ENCODE data around the gene TTC1.

TTC1 gene

DNA sequence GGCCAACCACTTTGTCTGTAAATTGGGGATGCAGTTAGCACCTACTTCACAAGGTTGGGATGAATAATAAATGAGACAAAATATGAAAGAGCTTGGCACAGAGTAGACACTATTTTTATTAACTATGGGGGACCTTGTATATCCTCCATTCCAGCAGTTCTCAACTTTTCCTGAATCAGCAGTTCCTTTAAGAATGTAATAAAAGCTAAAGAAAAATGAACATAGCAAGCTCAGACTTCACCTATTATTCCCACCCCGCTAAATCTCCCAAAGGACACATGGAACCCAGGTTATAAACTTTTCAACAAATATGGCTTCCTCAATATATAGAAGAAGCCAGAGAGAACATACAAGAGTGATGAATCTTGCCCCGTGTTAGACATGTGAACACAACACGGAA lies 32.0 kb upstream of the TTC1 start:
- TF ChIP-seq, protein P1, sequence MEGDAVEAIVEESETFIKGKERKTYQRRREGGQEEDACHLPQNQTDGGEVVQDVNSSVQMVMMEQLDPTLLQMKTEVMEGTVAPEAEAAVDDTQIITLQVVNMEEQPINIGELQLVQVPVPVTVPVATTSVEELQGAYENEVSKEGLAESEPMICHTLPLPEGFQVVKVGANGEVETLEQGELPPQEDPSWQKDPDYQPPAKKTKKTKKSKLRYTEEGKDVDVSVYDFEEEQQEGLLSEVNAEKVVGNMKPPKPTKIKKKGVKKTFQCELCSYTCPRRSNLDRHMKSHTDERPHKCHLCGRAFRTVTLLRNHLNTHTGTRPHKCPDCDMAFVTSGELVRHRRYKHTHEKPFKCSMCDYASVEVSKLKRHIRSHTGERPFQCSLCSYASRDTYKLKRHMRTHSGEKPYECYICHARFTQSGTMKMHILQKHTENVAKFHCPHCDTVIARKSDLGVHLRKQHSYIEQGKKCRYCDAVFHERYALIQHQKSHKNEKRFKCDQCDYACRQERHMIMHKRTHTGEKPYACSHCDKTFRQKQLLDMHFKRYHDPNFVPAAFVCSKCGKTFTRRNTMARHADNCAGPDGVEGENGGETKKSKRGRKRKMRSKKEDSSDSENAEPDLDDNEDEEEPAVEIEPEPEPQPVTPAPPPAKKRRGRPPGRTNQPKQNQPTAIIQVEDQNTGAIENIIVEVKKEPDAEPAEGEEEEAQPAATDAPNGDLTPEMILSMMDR (IDR thresholded peaks at IDR 0.05; ENCODE audit: extremely low read depth, insufficient read depth, missing control alignments): no peak
- DNase-seq (ENCODE audit: low spot score): no peak
- in situ Hi-C loops (cut with MboI; ENCODE audit: low pct_unique_long_range_greater_than_20kb, low sequenced_read_pairs, unreplicated experiment): loop anchor here (10.0 to 25.0 kb wide), 2 partner anchors 532 to 815 kb away; no protein-coding TSS in a partner anchor

DNA sequence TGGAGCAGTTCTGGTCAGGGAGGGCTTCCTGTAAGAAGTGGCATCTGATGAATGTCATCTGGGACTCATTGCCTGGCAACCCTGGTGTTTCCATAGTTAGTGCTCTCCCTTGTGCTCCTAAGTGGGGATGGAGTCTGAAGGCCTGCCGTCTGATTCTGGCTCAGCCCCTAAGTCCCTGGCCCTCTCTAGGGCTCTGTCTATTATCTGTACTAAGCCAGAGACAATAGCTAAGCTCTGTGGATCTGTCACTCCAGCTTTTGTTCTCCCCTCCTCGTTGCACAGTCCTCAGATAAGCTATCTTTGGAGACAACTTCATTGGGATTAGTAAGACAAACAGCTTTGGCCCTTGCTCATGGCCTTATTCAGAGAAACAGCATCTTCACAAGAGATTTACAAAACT lies 30.6 kb upstream of the TTC1 start:
- TF ChIP-seq, protein P1 (IDR thresholded peaks at IDR 0.05; ENCODE audit: extremely low read depth, insufficient read depth, missing control alignments): no peak
- in situ Hi-C loops (cut with MboI; ENCODE audit: low pct_unique_long_range_greater_than_20kb, low sequenced_read_pairs, unreplicated experiment): loop anchor here (10.0 to 25.0 kb wide), 2 partner anchors 534 to 816 kb away; no protein-coding TSS in a partner anchor
- DNase-seq (ENCODE audit: low spot score): no peak

DNA sequence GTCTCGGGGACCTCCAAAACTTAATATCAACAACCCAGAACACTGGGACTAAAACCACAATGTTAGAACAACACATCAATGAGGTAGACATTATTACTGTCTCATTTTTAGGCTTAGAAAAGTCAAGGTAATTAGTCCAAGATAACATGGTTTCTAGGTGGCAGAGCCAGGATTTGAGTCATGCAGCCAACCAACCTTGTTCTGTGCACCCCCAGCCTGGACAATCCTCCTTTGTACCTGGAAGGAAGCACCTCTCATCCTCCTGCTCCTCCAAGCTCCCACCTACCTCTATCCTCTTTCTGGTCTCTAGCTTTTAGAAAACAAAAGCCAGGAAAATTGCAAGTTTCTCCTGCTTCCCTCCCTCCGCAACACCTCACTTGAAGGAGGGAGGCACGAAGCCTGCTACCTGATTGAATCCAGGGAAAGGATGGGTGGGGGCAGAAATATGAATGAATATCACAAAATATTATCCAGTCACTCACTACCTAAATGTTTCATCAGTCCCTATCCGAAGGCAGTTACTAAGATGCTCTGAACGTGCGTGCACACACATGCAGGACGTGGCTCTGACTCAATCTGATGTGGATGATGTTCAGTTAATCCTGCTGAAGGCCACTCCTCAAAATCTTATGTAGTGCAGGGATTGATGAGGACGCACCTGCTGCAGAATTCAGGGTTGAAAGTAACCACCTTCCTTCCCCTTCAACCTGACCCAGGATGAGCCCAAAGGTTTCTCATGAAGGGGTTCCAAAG lies 26.3 kb upstream of the TTC1 start:
- in situ Hi-C loops (cut with MboI; ENCODE audit: low pct_unique_long_range_greater_than_20kb, low sequenced_read_pairs, unreplicated experiment): loop anchor here (25.0 kb wide), 1 partner anchor 820 kb away; no protein-coding TSS in a partner anchor
- DNase-seq (ENCODE audit: low spot score): no peak
- TF ChIP-seq, protein P1 (IDR thresholded peaks at IDR 0.05; ENCODE audit: extremely low read depth, insufficient read depth, missing control alignments): no peak

DNA sequence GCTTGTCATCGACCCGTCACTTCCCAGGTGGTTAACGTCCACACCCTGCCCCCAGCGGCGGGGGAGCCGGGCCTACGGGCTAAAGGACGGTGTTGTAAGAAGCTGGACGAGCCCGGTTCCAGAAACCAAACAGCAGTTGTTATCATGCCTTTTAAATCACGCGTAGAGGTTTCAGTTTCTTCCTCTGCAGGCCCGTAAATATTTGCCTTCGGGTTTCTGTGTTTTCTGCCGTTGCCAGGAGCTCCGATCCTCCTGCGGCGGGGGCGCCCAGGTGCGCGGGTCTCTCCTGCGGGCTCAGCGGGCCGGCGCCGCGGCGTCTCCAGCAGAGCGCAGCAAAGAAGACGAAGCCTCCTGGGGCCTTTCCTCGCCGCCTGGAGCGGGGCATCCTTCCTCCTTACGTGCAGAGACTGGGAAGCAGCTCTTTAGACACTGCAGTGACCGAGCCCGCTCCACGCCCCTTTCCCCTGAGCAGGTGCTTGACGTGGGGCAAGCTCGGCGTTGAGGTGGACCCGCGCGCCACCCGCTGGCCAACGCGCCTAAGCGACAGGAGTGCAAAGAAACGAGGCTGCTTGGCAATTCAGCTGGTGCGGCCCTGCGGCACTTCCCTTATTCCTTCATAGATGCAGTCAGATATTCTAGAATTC lies 21.8 kb upstream of the TTC1 start:
- in situ Hi-C loops (cut with MboI; ENCODE audit: low pct_unique_long_range_greater_than_20kb, low sequenced_read_pairs, unreplicated experiment): loop anchor here (25.0 kb wide), 1 partner anchor 825 kb away; no protein-coding TSS in a partner anchor
- DNase-seq (ENCODE audit: low spot score): peak; percentile 88
- TF ChIP-seq, protein P1 (IDR thresholded peaks at IDR 0.05; ENCODE audit: extremely low read depth, insufficient read depth, missing control alignments): peak; percentile 91

DNA sequence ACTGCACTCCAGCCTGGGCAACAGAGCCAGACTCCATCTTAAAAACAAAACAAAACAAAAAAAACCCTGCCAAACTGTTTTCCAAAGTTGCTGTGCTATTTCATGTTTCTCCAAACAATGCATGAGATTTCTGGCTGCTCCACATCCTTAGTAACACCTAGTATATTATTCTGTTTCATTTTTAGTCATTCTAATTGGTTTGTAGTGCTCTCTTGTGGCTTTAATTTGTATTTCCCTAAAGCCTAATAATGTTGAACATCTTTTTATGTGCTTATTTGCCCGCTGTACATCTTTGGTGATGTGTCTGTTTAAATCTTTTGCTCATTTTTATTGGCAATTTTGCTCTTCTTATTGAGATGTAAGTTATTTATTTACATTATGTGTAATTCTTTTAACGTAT lies 18.4 kb upstream of the TTC1 start:
- in situ Hi-C loops (cut with MboI; ENCODE audit: low pct_unique_long_range_greater_than_20kb, low sequenced_read_pairs, unreplicated experiment): loop anchor here (25.0 kb wide), 1 partner anchor 828 kb away; no protein-coding TSS in a partner anchor
- no peak for DNase-seq (ENCODE audit: low spot score)
- TF ChIP-seq, protein P1 (IDR thresholded peaks at IDR 0.05; ENCODE audit: extremely low read depth, insufficient read depth, missing control alignments): no peak

DNA sequence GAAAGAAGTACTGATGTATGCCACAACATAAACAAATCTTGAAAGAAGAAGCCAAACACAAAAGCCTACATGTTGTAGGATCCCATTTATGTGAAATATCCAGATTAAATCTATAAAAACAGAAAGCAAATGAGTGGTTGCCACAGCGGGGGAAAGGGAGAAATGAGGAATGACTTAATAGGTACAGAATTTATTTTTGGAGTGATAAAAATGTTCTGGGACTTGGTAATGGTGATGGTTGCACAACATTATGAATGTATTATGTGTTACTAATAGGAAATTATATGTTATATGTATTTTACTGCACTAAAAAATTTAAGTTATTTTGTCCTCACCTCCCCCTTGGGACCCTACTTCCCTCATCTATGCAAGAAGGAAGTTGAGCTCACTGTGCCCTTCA lies 16.4 kb upstream of the TTC1 start:
- TF ChIP-seq, protein P1 (IDR thresholded peaks at IDR 0.05; ENCODE audit: extremely low read depth, insufficient read depth, missing control alignments): no peak
- in situ Hi-C loops (cut with MboI; ENCODE audit: low pct_unique_long_range_greater_than_20kb, low sequenced_read_pairs, unreplicated experiment): loop anchor here (25.0 kb wide), 1 partner anchor 830 kb away; no protein-coding TSS in a partner anchor

More for the DNA sequence above, 16.4 kb upstream of the TTC1 start:
- no peak for DNase-seq (ENCODE audit: low spot score)

All from GM13977 (cell line).